ENCODE data around the gene LCE2C.
"Not testable (repeated sequence)": the region's sequence is repeated elsewhere in the genome, so short reads cannot be mapped to it uniquely, and the experiment has no call there.

The LCE2C gene

GRCh38 chr1:152674983-152675382, at the start of gene LCE2C:
Gene LCE2C, plus strand, starts transcription at chr1:152675279. Its CDS starts 737 bp downstream, at chr1:152676016.
- DNase-seq, result not testable (repeated sequence)

DNA sequence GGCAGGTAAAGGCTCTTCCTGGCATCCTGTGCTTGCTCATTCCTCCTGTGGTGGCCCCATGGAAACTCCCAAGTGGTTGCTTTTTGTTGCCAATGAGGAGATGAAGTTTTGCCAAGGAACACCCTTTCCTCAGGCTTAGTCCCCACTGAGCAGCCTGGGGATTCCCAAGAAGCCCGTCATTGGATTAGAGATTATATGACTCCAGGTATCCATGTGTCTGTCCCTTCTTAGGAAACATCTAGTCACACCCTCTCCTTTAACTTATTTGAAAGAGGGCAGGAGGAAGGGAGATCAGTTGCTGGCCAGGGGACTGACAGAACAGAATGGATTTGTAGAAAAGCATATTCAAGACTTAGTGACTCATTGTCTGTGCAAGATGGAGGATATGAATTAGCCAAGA, 48.3 kb upstream of the LCE2C start:
- no peak for DNase-seq

- no peak for DNase-seq
Observed at GRCh38 chr1:152630596-152630995, 44.5 kb upstream of the LCE2C start.

- no peak for DNase-seq
Observed at GRCh38 chr1:152640351-152640750, 34.7 kb upstream of the LCE2C start.

DNA sequence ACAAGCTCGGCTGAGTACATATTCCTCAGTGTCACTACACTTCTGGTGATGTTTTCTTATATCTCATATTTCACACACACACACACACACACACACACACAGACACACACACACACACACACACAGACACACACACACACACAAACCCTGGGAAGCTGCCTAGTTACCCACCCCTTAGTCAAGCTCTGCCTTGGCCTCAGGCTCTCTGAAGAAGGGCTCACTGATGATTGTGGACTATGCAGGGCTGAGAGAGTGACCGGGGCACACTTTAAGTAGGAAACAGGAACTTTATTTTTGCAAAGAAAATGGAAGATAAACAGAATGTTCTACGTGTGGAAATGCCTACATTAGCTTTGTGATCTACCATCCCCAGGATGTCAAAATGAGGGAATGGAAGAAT, 31.1 kb upstream of the LCE2C start:
- no peak for DNase-seq

- no peak for DNase-seq
Observed at GRCh38 chr1:152645146-152645545, 29.9 kb upstream of the LCE2C start.

DNA sequence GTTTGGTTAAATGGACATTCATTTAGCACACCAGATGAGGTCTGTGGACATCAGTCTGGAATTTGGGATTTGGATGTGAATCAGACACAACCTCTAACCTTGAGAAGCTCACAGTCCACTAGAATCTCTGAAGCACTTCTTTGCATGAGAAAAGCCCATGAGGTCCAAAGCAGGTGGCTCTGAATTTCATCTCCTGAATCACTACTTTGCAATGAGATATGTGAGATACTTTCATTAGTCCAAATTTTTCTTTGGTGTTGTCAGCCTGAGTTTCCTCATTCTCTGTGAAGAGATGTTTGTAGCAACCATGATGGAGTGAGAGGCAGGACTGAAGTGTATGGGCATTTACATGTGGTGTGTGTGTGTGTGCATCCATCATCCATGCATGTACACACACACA, 28.4 kb upstream of the LCE2C start:
- DNase-seq, result no peak

- DNase-seq, result no peak
Observed at GRCh38 chr1:152654110-152654509, 21.0 kb upstream of the LCE2C start.

DNA sequence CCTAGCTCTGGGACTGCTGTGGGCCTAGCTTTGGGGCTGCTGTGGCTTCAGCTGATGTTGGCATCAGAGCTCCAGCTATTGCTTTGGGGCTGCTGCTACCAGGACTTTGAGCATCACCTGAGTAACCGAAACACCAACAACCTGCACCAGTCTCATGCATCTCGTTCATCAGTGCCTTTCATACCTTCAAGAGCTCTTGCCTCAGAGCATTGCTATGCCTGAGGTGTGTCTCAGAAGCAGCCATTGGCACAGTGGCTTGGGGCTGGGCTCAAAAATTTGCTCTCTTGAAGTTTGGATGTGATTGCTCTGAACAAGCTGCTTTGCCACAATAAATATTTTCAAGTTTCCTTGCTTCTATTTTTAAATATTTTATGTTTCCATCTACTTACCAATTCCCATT, 18.6 kb upstream of the LCE2C start:
- no peak for DNase-seq

DNA sequence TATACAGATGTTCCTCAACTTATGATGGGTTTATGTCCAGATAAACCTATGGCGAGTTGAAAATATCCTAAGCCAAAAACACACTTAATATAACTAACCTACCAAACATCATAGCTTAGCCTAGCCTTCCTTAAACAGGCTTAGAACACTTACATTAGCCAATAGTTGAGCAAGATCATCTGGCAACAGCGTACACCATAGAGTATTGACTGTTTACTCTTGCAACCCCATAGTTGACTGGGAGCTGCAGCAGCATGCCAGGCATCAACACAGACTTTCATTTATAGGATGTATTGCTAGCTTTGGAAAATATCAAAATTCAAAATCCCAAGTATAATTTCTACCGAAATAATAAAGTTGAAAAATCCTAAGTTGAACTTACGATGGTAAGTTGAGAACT, 17.4 kb upstream of the LCE2C start:
- no peak for DNase-seq

GRCh38 chr1:152658649-152659048, 16.4 kb upstream of the LCE2C start:
- DNase-seq, result no peak

DNA sequence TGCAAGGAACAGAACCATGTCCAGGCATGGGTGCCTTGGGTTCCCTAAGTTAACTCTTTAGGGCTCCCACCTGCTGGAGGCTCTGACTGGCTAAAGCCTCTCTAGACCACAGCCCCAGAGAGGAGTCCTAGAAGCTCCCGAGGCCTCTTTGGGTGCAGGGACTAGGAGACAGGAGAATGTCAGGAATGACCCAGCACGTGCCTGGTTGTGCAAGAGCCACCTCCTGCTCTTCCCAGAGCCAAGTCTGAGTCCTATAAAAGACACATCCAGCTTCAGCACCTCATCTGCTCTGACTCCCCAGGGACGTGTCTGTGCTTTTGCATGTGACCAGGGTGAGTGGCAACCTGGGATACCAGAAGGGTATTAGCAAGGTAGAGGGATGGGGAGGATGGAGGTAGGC, 12.0 kb upstream of the LCE2C start, which contains the start of gene LCE2D:
TSS of gene LCE2D (plus strand) at position 283 of the 400 bp plus-strand sequence. CDS start 726 bp downstream, outside the sequence.
- no peak for DNase-seq

- DNase-seq, result not testable (repeated sequence)
Observed at GRCh38 chr1:152666171-152666570, 8.9 kb upstream of the LCE2C start.

DNA sequence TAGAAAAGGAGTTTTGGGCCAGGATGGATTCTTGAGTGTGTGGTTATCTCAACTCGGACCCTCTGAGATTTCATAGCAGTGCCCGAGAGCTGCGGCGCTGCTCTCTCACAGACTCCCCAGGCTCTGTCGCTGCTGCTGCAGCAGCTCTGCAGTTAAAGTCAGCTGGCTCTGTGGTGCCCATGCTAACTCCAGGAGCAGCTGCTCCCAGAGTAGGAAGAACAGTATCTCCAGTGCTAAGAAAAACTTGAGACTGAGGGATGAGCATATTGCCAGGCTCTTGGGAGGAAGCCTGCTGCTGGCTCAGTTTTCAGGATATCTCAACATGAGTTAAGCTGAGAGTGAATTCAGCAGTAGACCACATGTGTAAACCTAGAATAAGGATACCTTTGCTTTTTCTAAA, 7.4 kb upstream of the LCE2C start:
- no peak for DNase-seq

- DNase-seq, result no peak
Observed at GRCh38 chr1:152673016-152673415, 2.1 kb upstream of the LCE2C start.

- no peak for DNase-seq
Observed at GRCh38 chr1:152679459-152679858, 4.4 kb downstream of the LCE2C start.

- no peak for DNase-seq
Observed at GRCh38 chr1:152681616-152682015, 6.5 kb downstream of the LCE2C start.

- no peak for DNase-seq
Observed at GRCh38 chr1:152683846-152684245, 8.8 kb downstream of the LCE2C start.

DNA sequence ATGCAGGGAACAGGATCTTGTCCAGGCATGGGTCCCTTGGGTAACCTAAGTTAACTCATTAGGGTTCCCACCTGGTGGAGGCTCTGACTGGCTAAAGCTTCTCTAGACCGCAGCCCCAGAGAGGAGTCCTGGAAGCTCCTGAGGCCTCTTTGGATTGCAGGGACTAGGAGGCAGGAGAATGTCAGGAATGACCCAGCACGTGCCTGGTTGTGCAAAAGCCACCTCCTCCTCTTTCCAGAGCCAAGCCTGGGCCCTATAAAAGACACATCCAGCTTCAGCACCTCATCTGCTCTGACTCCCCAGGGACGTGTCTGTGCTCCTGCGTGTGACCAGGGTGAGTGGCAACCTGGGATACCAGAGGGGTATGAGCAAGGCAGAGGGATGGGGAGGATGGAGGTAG, 10.7 kb downstream of the LCE2C start, which contains the start of gene LCE2B:
TSS of gene LCE2B (plus strand) at position 301 of the 400 bp plus-strand sequence. CDS start 721 bp downstream, outside the sequence.
- not testable (repeated sequence) for DNase-seq

DNA sequence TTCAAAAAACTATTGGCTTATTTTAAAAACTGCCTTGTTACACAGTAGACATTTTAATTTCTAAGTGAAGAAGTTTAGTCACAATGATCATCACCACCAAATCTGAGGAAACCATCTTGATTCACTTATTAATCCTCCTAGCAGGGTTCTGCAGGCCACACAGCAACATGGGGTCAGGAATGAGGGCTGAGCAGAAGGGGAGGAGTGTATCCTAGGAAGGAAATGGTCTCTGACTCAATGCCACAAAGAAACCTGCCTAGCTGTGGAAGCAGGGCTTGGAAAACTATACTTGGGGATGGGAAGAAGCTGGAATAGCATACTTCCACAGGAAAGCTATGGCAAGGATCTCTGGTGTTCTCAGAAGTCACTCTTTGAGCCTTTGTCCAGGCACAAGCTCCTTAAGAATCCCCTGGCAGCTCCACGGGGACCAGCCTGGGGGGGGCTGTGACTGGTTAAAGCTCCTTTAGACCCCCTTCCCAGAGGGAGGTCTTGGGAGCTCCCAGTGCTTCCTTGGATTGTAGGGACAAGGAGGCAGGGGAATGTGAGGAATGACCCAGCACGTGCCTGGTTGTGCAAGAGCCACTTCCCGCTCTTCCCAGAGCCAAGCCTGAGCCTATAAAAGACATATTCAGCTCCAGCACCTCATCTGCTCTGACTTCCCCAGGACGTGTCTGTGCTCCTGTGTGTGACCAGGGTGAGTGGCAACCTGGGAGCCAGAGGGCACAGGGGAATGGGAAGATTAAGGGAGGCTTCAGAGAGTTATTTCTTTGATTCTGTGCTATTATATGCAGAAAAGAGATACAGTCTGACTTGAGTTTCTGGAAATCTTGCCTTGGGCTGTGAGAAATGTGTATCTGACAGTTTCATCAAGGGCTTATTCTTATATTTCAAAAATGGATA, 22.9 kb downstream of the LCE2C start, which contains the start of gene LCE2A:
TSS of gene LCE2A (plus strand) at position 645 of the 900 bp plus-strand sequence. CDS start 557 bp downstream, outside the sequence.
- no peak for DNase-seq

- no peak for DNase-seq
Observed at GRCh38 chr1:152699746-152700145, 24.7 kb downstream of the LCE2C start.

DNA sequence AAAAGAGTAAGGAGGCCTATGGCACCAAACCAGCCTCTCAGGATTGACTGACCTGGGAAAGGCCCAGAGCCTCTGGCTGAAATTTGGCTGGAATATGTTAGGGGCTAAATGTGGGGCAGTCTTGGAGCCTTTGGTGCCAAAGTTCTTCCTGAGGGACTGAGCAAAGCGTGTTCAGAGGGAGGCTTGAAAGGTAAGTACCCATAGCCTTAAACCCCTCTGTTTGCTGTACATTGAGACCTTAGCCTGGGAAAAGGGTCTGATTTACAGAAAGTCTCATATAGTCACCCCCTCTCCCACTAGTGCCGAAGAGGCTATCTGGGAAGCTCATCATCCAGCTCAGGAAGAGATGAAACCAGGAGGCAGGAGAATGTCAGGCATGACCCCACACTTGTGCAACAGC, 32.8 kb downstream of the LCE2C start, which contains the start of gene LCE4A:
TSS of gene LCE4A (plus strand) at position 301 of the 400 bp plus-strand sequence. CDS start 916 bp downstream, outside the sequence.
- no peak for DNase-seq

DNA sequence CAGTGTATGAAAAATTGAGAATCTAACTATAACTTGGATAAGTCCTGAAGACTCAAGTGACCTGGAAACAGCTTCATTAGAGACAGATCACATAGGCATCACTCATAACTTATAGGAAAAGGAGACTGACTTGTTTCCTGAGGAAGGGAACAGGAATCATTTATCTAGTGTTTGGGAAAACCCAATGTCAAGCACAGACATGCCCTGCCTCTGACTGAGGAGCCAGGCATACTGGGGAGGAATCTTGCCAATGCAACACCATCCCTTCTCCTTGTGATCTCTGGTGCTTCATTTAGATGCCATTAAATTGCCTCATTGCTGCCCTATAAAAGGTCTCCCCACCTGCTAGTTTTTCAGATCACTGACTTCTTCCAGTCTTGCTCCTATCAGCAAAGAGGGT, 43.2 kb downstream of the LCE2C start:
- DNase-seq, result no peak

GRCh38 chr1:152725261-152725660, 50.2 kb downstream of the LCE2C start:
- no peak for DNase-seq

Data from activated CD4-positive, alpha-beta T cell treated with anti-CD3 and anti-CD28 coated beads for 1 hour (primary cell).